H7 (cell line): ENCODE results near the gene ELOVL6. TPM values are rescaled to one million over a fixed set of nuclear protein-coding genes. Genes with fewer than 3 reads are reported as not detected.
"Not testable (repeated sequence)": the region's sequence is repeated elsewhere in the genome, so short reads cannot be mapped to it uniquely, and the experiment has no call there.

Experiments used
- DNase-seq: peaks from one replicate; pipeline ENCODE4 v3.0.0; 2012
- H3K27me3 ChIP-seq: 2 replicates; pipeline ENCODE4 v1.6.0; 2011; ENCODE audit warnings: mild to moderate bottlenecking, low read length; ENCODE audit not compliant: control insufficient read depth, insufficient read depth
- H3K36me3 ChIP-seq: replicated peaks from 2 replicates; pipeline ENCODE4 v1.5.1; 2011; ENCODE audit warnings: low read length; ENCODE audit not compliant: control insufficient read depth, insufficient read depth
- H3K4me3 ChIP-seq: 2 replicates; pipeline ENCODE4 v1.5.1; 2011; ENCODE audit warnings: low read depth, mild to moderate bottlenecking, control low read depth, low read length, moderate library complexity; ENCODE audit not compliant: insufficient read depth
- total RNA-seq: library from RNA; depleted of rRNA; stranded (reverse); fragments of >200 nt; shearing (Covaris generic); gene quantifications from 2 replicates; pipeline ENCODE4 v1.2.3, GENCODE V29; 2014

Gene ELOVL6
- total RNA-seq, 1 experiment from 2014 or later, result 22.8 TPM

DNA sequence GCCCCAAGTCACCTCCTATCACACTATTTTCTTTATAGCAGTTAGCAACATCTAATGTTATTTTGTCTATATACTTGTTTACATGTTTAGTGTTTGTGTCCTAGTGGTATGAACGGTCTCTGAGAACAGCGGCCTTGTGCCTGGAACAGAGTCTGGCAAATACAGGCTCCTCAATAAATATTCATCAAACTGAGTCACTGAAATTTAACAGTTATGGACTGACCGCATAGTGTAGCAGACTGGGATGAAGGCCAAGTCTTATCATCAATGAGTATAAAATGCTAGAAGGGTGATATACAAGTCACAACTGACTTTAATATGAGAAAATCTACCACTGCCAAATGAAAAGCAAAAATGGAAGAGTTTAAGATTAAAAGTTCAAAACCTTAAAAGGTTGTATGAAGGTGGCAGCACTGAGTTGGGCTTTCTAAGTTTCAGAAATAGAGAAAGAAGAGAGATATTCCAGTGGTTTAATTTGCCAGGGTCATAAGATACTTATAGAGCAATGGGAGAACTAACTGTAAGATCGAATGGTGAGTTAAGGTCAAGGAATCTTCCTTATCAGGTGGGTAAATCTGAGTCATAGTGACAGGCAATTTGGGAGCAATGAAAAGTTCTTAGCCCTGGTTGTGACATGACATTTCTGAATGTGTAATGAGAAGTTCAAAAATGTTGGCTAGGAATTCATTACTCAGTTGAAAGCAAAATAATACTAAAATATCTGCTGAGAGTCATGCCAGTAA, 34.9 kb downstream of the ELOVL6 start:
- H3K27me3 ChIP-seq, result no peaks in the 10 kb centered on the region
- H3K4me3 ChIP-seq, result no peak overlapping the region
- H3K36me3 ChIP-seq, result peaks cover 1% of the 10 kb centered on the region
- DNase-seq, result no peak

DNA sequence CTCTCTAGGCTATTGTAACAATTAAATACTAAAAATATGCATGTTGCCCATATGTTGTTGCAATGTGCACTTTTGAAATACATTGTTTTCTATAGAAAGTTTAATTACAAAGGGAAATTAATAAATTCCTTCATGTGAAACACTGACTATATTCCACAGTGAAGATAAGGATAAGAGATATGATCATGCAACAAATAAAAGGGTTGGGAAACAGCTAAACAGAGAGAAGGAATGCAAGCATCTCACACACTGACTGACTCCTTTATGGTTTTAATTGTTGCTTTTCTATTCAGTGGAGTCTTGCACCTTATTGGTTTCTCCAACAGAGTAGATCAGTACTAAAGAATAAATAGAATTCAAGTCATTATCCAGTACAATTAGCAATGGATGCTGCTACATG, 37.8 kb downstream of the ELOVL6 start:
- H3K4me3 ChIP-seq, result no peak overlapping the region
- 0 out of 2 replicates have a peak, but pooled peaks cover 1% of the 10 kb centered on the region for H3K36me3 ChIP-seq
- no peak for DNase-seq
- H3K27me3 ChIP-seq, result no peaks in the 10 kb centered on the region

DNA sequence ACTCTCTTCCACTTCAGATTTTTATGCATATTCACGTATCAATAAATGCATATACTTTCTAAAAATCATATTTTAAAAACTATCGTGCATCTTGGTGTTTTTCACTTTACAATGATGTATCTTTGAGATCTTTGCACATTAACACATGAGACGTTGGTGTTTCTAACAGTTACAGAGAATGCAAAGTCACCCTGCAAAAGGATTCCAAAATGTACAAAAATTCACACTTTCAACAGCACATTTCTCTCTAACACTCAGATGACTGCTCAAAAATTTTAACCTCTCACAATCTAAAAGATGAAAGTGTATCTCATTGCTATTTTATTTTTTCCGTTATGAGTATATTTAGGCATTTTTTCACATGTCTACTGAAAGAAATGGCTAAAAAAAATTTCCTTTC, 38.9 kb downstream of the ELOVL6 start:
- Histone ChIP-seq H3K27me3 (no peaks in the 10 kb centered on the region), H3K36me3 (no peaks in the 10 kb centered on the region), H3K4me3 (no peak overlapping the region)
- no peak for DNase-seq

DNA sequence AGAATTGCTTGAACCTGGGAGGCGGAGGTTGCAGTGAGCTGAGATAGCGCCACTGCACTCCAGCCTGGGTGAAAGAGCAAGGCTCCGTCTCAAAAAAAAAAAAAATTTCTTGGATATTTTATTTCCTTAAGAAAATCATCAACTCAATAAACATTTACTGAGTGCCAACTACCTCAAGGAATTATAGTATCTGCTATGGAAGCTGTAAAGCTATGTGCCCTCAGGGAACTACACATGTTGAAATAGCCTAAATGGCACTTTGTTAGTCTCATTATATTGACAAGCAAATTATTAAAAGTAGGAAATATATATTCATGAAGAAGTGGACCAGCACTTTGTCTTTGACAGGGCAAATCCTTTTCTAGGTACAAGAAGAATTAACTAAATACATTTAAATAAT, 40.8 kb downstream of the ELOVL6 start:
- no peak overlapping the region for H3K4me3 ChIP-seq
- no peaks in the 10 kb centered on the region for H3K27me3 ChIP-seq
- DNase-seq, result no peak
- H3K36me3 ChIP-seq, result no peaks in the 10 kb centered on the region

DNA sequence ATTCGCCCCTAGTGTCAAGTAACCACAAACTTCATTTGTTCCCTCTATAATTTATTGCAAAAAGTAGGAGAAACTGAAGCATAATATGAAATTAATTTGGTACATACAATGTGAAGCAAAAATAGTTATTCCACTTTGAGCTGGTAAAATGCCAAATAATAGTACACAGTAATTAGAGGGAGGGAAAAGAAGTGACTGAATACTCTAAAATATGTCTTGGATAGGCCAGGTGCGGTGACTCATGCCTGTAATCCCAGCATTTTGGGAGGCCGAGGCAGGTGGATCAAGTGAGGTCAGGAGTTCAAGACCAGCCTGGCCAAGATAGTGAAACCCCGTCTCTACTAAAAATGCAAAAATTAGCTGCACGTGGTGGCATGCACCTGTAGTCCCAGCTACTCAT, 41.2 kb downstream of the ELOVL6 start:
- DNase-seq, H3K27me3 ChIP-seq, H3K36me3 ChIP-seq, H3K4me3 ChIP-seq: not testable (repeated sequence)

DNA sequence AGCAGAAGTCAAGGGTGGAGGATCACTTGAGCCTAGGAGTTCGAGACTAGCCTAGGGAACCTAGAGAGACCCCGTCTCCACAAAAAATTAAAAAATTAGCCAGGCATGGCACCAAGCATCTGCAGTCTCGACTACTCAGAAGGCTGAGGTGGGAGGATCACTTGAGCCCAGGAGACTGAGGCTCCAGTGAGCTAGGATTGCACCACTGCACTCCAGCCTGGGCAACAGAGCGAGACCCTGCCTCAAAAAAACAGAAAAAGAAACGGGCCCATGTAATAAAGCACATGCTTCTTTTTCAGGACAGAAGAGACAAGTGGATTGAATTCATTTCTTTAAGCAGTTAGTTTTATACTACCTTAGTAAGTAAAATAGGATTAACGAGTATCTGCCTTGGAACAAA, 42.0 kb downstream of the ELOVL6 start:
- H3K27me3 ChIP-seq, result no peaks in the 10 kb centered on the region
- no peak for DNase-seq

DNA sequence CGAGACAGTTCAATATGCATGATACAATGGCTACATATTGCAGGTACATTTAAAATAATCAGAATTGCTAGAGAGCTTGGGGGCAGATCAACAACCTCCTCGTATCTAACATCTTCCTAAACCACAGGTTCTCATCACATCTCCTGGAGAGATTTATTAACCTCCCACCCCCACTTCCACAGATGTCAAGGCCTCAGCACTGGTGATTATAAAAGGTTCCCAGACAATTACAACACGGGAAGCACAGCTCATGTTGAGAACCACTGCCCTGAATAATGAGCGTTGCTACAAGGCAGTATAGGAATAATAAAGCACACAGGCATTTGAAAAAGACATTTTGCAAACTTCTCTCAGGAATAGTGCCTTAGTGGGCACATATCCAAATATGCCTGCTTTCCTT, 42.8 kb downstream of the ELOVL6 start:
- Histone ChIP-seq H3K27me3 (no peaks in the 10 kb centered on the region), H3K4me3 (no peak overlapping the region), H3K36me3 (no peaks in the 10 kb centered on the region)
- DNase-seq, result no peak

More for the DNA sequence above, 42.0 kb downstream of the ELOVL6 start:
- Histone ChIP-seq H3K4me3 (no peak overlapping the region), H3K36me3 (no peaks in the 10 kb centered on the region)

DNA sequence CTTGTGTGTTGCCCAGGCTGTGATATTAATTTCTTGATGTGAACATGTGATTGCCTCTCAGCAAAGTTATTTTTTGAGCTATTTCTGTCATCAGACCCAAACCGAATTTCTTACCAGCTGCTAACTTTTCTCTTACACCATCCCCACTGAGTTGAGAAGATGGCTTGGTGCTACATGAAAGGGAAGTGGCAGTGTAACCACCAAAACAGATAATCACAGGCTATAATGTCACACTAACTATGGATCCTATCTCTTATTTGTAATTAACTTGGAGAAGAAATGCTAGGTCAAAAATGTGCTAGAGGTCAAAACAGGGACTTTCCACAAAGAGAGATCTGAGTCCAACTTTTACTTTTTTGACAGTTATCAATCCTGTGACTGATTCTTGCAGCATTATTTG, 43.8 kb downstream of the ELOVL6 start:
- H3K27me3 ChIP-seq, result no peaks in the 10 kb centered on the region
- no peaks in the 10 kb centered on the region for H3K36me3 ChIP-seq
- no peak for DNase-seq
- no peak overlapping the region for H3K4me3 ChIP-seq

DNA sequence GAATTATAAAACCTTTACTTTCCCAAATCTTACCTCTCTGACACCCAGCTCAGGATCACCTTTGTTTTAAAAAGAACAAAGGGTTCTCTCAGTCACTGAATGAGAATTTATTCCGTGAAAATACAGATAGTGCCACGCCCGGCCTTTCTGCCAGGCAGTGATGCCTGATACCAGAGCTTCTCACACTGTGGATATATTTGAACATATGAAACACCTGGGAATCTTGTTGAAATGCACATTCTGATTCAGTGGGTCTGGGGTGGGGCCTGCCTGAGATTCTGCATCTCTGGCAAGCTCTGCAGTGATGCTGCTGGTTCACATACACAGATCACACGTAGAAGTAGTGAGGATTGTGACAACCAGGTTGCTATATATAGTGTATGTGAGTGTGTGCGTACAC, 46.0 kb downstream of the ELOVL6 start:
- Histone ChIP-seq H3K36me3 (no peaks in the 10 kb centered on the region), H3K4me3 (no peak overlapping the region), H3K27me3 (no peaks in the 10 kb centered on the region)
- DNase-seq, result no peak

DNA sequence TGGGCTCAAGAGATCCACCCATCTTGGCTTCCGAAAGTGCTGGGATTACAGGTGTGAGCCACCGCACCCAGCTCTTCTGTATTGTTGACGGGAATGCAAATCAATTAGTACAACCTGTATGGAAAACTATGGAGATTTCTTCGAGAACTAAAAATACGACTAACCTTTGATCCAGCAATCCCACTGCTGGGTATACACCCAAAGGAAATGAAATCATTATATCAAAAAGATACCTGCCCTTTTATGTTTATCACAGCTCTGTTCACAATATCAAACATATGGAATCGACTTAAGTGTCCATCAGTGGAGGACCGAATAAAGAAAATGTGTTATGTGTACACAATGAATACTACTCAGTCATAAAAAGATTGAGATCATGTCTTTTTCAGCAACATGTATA, 49.3 kb downstream of the ELOVL6 start:
- no peak for DNase-seq
- Histone ChIP-seq H3K27me3 (no peaks in the 10 kb centered on the region), H3K36me3 (no peaks in the 10 kb centered on the region), H3K4me3 (no peak overlapping the region)

DNA sequence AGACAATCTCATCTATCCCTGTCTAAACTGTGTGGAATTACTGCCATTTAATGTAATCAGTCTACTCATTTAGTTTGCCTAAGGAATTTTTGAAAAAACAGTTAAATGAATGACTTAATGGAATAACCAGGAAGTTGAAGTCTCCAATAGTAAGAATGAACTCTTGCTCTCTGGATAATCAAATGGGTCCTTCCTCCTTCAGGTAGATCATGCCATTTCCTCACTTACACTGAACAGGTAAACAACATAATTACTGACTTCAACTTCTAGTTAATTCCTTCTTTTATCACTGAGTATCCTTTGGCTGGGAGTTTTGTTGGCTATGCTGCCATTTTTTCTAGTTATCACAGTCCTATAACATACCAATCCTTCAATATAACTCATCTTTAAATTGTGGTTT, 56.0 kb downstream of the ELOVL6 start:
- no peaks in the 10 kb centered on the region for H3K27me3 ChIP-seq
- no peak for DNase-seq
- H3K36me3 ChIP-seq, result no peaks in the 10 kb centered on the region
- H3K4me3 ChIP-seq, result no peak overlapping the region

DNA sequence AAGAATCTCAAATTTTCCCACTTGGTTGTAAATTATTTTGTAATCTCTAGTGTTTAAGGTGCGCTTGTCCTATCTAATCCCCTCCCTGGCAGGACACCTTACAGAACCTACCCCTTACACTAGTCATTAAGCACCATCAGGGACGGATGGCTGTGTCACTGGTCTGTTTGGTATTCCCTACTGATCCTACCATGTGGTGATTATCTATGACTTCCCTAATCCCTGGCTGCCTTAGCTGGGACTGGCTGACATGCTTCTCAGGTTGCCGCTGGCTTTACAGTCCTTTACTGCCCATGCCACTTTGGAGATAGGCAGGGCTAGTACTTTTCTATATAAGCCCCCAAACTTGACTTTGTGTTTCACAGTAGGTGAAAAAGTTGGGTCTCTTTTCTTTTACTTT, 58.6 kb downstream of the ELOVL6 start:
- Histone ChIP-seq H3K27me3 (no peaks in the 10 kb centered on the region), H3K36me3 (no peaks in the 10 kb centered on the region), H3K4me3 (no peak overlapping the region)
- DNase-seq, result no peak

DNA sequence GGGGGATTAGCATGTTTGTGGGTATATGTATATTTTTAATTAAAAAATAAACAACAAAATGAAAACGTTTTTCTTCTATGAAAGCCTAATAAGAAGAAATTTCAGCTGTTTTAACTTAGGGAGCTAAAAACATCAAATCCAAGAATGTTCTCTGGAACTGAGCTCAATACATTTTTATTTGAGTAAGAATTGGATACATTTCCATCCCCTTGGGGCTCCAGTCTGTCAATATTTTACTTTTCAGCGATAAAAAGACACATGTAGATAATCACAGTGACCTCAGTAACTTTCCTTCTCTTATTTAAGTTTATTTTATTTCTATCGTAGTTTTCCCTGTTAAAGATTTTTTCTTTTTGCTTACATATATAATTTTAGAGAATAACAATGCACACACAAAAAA, 59.3 kb downstream of the ELOVL6 start:
- H3K27me3 ChIP-seq, result no peaks in the 10 kb centered on the region
- DNase-seq, result no peak
- 0 out of 2 replicates have a peak, but pooled peaks cover 1% of the 10 kb centered on the region for H3K36me3 ChIP-seq
- H3K4me3 ChIP-seq, result no peak overlapping the region

DNA sequence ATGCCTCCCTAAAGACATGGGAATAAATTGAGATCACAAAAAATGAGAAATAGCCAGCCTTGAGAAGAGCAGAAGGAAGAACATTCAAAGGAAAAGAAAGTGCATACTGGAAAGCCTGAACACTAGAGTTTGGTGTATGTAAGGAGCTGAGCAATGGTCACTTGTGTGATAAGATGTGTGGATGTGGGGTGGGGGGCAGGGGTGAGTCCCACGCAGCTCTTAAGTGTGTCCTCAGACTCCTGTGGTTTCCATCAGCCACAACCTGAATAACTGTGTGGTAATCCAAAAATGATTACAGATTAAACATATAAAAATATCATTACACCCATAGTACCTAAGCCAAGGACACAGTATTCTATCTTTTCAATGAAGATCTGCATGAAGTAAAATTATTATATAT, 59.9 kb downstream of the ELOVL6 start:
- H3K4me3 ChIP-seq, result no peak overlapping the region
- H3K27me3 ChIP-seq, result no peaks in the 10 kb centered on the region
- H3K36me3 ChIP-seq, result 0 out of 2 replicates have a peak, but pooled peaks cover 1% of the 10 kb centered on the region
- DNase-seq, result no peak

DNA sequence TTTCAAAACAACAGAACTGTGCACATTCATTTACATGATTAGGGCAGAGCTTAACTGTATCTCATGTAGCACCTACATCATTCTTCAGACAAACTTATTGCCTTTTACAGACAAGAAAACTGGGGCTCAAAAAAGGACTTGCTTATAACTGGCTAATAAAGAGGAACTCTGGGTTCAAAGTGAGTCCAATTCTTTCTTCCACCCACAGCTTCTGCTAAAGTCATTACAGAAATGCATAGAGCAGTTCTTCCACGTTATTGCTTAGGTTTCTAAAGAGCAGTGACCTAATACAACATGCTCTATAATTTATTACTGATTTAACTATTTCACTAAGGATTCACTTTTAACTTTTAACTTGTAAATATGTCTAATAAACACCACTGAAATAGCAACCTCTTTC, 60.6 kb downstream of the ELOVL6 start:
- H3K4me3 ChIP-seq, result no peak overlapping the region
- DNase-seq, result no peak
- H3K27me3 ChIP-seq, result no peaks in the 10 kb centered on the region
- H3K36me3 ChIP-seq, result 0 out of 2 replicates have a peak, but pooled peaks cover 1% of the 10 kb centered on the region

DNA sequence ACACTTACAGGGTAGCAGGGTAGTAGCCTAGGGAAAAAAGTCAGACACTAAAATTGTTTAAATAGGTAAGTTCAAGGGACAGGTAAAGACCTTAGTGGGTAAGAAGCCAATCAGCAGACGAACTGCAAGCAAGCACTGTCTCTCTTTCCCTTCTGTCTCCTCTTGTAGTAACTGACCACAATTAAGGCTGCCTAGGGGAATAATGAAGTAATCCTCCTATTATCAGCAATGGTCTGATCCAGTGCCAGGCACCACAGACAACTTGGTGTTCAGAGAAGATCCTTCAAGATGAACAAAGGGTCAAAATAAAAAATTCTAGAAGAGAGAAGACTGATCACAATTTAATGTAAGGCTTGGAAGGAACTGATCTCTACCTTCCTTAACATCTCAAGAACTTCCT, 62.9 kb downstream of the ELOVL6 start:
- no peak for DNase-seq
- H3K4me3 ChIP-seq, result no peak overlapping the region
- no peaks in the 10 kb centered on the region for H3K27me3 ChIP-seq
- 0 out of 2 replicates have a peak, but pooled peaks cover 1% of the 10 kb centered on the region for H3K36me3 ChIP-seq
